Gastroesophageal sphincter (tissue), 4 donors: ENCODE data around the gene BLTP1. TPM values are rescaled to one million over a fixed set of nuclear protein-coding genes. Genes with fewer than 3 reads are reported as not detected.

Experiments used
- ATAC-seq: fragments of 150-250 bp; one replicate; pipeline ENCODE4 v1.9.1; 2016; ENCODE audit warnings: mild to moderate bottlenecking, moderate library complexity
- H3K27ac ChIP-seq, 4 donors: fragments of 200-600 bp; sonication (generic) in 3 of 4; 1 replicate in 3 of 4; 2 replicates in 1 of 4; pipeline ENCODE4 v1.5.1; 2016 to 2019
- H3K27me3 ChIP-seq: fragments of 200-600 bp; sonication (generic); one replicate; pipeline ENCODE4 v1.5.1; 2019
- H3K36me3 ChIP-seq, 2 donors: fragments of 200-600 bp; sonication (generic); one replicate each; pipeline ENCODE4 v1.5.1; 2019; ENCODE audit warnings: control low read depth in 1 of 2
- H3K4me1 ChIP-seq, 3 donors: fragments of 200-600 bp; sonication (generic); 1 replicate in 2 of 3; 2 replicates in 1 of 3; pipeline ENCODE4 v1.5.1; 2016 to 2019; ENCODE audit warnings: control low read depth in 2 of 3
- H3K4me3 ChIP-seq, 2 donors: fragments of 200-600 bp; sonication (generic); one replicate each; pipeline ENCODE4 v1.5.1; 2019; ENCODE audit warnings: mild to moderate bottlenecking in 1 of 2, moderate library complexity in 1 of 2
- H3K9me3 ChIP-seq, 3 donors: fragments of 200-600 bp; sonication (generic); one replicate each; pipeline ENCODE4 v1.5.1; 2017 to 2019; ENCODE audit warnings: control low read depth in 2 of 3
- CTCF ChIP-seq, 4 experiments: fragments of 200-600 bp in 2 of 4; fragments of 450-650 bp in 2 of 4; sonication (generic) in 1 of 4; IDR thresholded peaks; one replicate each; pipeline ENCODE4 v1.5.1; 2017 to 2019; ENCODE audit warnings: antibody characterized with exemption in 4 of 4, mild to moderate bottlenecking in 2 of 4, moderate library complexity in 2 of 4
- EP300 ChIP-seq: sonication (generic); formaldehyde crosslinking; IDR thresholded peaks from one replicate; pipeline ENCODE4 v1.6.1; 2017; ENCODE audit warnings: antibody characterized with exemption, mild to moderate bottlenecking
- POLR2A ChIP-seq, 2 donors: fragments of 450-650 bp; IDR thresholded peaks; one replicate each; pipeline ENCODE4 v1.6.1; 2017; ENCODE audit warnings: antibody characterized with exemption in 2 of 2, mild to moderate bottlenecking in 2 of 2, moderate library complexity in 1 of 2
- POLR2AphosphoS5 ChIP-seq: sonication (generic); formaldehyde crosslinking; IDR thresholded peaks from one replicate; pipeline ENCODE4 v1.6.1; 2017; ENCODE audit warnings: antibody characterized with exemption
- WGBS, 2 donors: methylation state at CpG; one replicate each; pipeline ENCODE4 v1.1.5; 2018; ENCODE audit warnings: low coverage in 1 of 2; 5-methylcytosine and 5-hydroxymethylcytosine counted together
- total RNA-seq, 4 donors: library from RNA; depleted of rRNA; stranded (reverse); fragments of >200 nt; gene quantifications; one replicate each; pipeline ENCODE4 v1.1.0, GENCODE V29; 2016

Gene BLTP1
- total RNA-seq, 4 donors from 2014 or later, result 74.6 to 183 (median 107) TPM

- Histone ChIP-seq H3K27me3 (no peaks in the 10 kb centered on the region), H3K36me3 (no peaks in the 10 kb centered on the region), H3K27ac (no peak overlapping the region), H3K4me3 (no peak overlapping the region), H3K9me3 (no peaks in the 10 kb centered on the region), H3K4me1 (peaks cover 2 to 55% (median 6%) of the 10 kb centered on the region in 3 donors)
- TF ChIP-seq POLR2A (IDR thresholded peaks at IDR 0.05) (no peak), POLR2AphosphoS5 (no peak), EP300 (no peak), CTCF (IDR thresholded peaks at IDR 0.05) (no peak)
- WGBS, 2 donors, result 79 to 100% methylated on average over 3 of the region's 3 CpGs
- no peak for ATAC-seq
Measured at GRCh38 chr4:122163301-122163700, 11.2 kb downstream of the BLTP1 start.

- Histone ChIP-seq H3K27ac (no peak overlapping the region), H3K4me1 (peaks cover 2 to 59% (median 6%) of the 10 kb centered on the region in 3 donors), H3K4me3 (no peak overlapping the region), H3K36me3 (no peaks in the 10 kb centered on the region), H3K9me3 (no peaks in the 10 kb centered on the region), H3K27me3 (no peaks in the 10 kb centered on the region)
- no peak for TF ChIP-seq POLR2AphosphoS5
- no peak for ATAC-seq
- 81% methylated on average over 1 of the region's 1 CpG; no CpG with 5 or more reads in 1 of the 2 donors for WGBS, 2 donors
Measured at GRCh38 chr4:122163767-122164166, 11.6 kb downstream of the BLTP1 start.

GRCh38 chr4:122167369-122167768, 15.2 kb downstream of the BLTP1 start:
- no peak for TF ChIP-seq POLR2A (IDR thresholded peaks at IDR 0.05)
- TF ChIP-seq CTCF (IDR thresholded peaks at IDR 0.05), result no peak
- no peak for TF ChIP-seq EP300
- TF ChIP-seq POLR2AphosphoS5, result no peak
- WGBS, 2 donors, result 94 to 96% methylated on average over 4 of the region's 4 CpGs
- no peak overlapping the region for H3K27ac ChIP-seq
- H3K36me3 ChIP-seq, result no peaks in the 10 kb centered on the region
- H3K27me3 ChIP-seq, result no peaks in the 10 kb centered on the region
- no peaks in the 10 kb centered on the region for H3K9me3 ChIP-seq
- H3K4me3 ChIP-seq, result no peak overlapping the region
- ATAC-seq, result no peak
- peaks cover 0 to 58% (median 6%) of the 10 kb centered on the region in 3 donors for H3K4me1 ChIP-seq

- H3K27me3 ChIP-seq, result no peaks in the 10 kb centered on the region
- H3K9me3 ChIP-seq, result no peaks in the 10 kb centered on the region
- peaks cover 0 to 42% (median 0%) of the 10 kb centered on the region in 3 donors for H3K4me1 ChIP-seq
- peaks cover 0 to 3% of the 10 kb centered on the region in 2 donors for H3K36me3 ChIP-seq
- no peak for ATAC-seq
- H3K27ac ChIP-seq, result no peak overlapping the region
- WGBS, 2 donors, result 13 to 40% methylated on average over 1 of the region's 1 CpG
- no peak overlapping the region for H3K4me3 ChIP-seq
- TF ChIP-seq POLR2A (IDR thresholded peaks at IDR 0.05), result no peak
- no peak for TF ChIP-seq EP300
- no peak for TF ChIP-seq POLR2AphosphoS5
- TF ChIP-seq CTCF (IDR thresholded peaks at IDR 0.05), result no peak
Measured at GRCh38 chr4:122170775-122171174, 18.6 kb downstream of the BLTP1 start.

- TF ChIP-seq POLR2AphosphoS5 (no peak), POLR2A (IDR thresholded peaks at IDR 0.05) (no peak), CTCF (IDR thresholded peaks at IDR 0.05) (no peak), EP300 (no peak)
- peaks cover 0 to 42% (median 0%) of the 10 kb centered on the region in 3 donors for H3K4me1 ChIP-seq
- H3K4me3 ChIP-seq, result no peak overlapping the region
- ATAC-seq, result no peak
- no peaks in the 10 kb centered on the region for H3K9me3 ChIP-seq
- peaks cover under 1 to 8% of the 10 kb centered on the region in 2 donors for H3K36me3 ChIP-seq
- H3K27ac ChIP-seq, result no peak overlapping the region
- H3K27me3 ChIP-seq, result no peaks in the 10 kb centered on the region
Measured at GRCh38 chr4:122171323-122171722, 19.2 kb downstream of the BLTP1 start.
